IMR-90 (cell line): ENCODE results near the gene GPD1. TPM values are rescaled to one million over a fixed set of nuclear protein-coding genes. Genes with fewer than 3 reads are reported as not detected.

ENCODE experiments used
- ATAC-seq: fragments of 200-7000 bp; cut with Tn5 transposase; 2 replicates; pipeline ENCODE4 v1.9.1; 2020; ENCODE audit warnings: low read depth, mild to moderate bottlenecking, moderate library complexity
- BruUV-seq: library from RNA; stranded (reverse); fragments of 400-500 nt; replicated peaks from 2 replicates; lab custom pipeline; 2021; lab: Mats Ljungman, UMichigan
- CTCF ChIA-PET: fragments of 300-600 bp; formaldehyde crosslinking; extraction: SDS; loops from one replicate; lab custom pipeline; 2021; ENCODE audit warnings: antibody characterized with exemption; lab: Yijun Ruan, JAX
- POLR2A ChIA-PET: fragments of 300-600 bp; sonication (Branson Sonifier 250); formaldehyde crosslinking; loops from one replicate; lab custom pipeline; 2022; ENCODE audit warnings: antibody characterized with exemption; ENCODE audit not compliant: unreplicated experiment; lab: Charles Lee
- DNase-seq: peaks from one replicate; pipeline ENCODE4 v3.0.0; 2013
- H2AFZ ChIP-seq: replicated peaks from 2 replicates; pipeline ENCODE3; 2013; ENCODE audit warnings: low read length, mild to moderate bottlenecking; ENCODE audit not compliant: poor library complexity
- H2AK5ac ChIP-seq: 2 replicates; pipeline ENCODE4 v1.6.1; 2013; ENCODE audit warnings: low read depth, low read length, inconsistent platforms
- H2AK9ac ChIP-seq: replicated peaks from 2 replicates; pipeline ENCODE3; 2013; ENCODE audit warnings: mild to moderate bottlenecking, low read depth, low read length, moderate library complexity; ENCODE audit not compliant: poor library complexity
- H2BK120ac ChIP-seq: 2 replicates; pipeline ENCODE4 v1.6.1; 2013; ENCODE audit warnings: low read depth, low read length, inconsistent platforms
- H2BK15ac ChIP-seq: 3 replicates; pipeline ENCODE4 v1.6.1; 2013; ENCODE audit warnings: low read depth, low read length, inconsistent platforms
- H2BK20ac ChIP-seq: 2 replicates; pipeline ENCODE4 v1.6.1; 2013; ENCODE audit warnings: low read depth, mild to moderate bottlenecking, inconsistent platforms, low read length, moderate library complexity
- H2BK5ac ChIP-seq: 2 replicates; pipeline ENCODE4 v1.6.1; 2013; ENCODE audit warnings: mild to moderate bottlenecking, low read depth, low read length, inconsistent platforms; ENCODE audit not compliant: poor library complexity, severe bottlenecking
- H3K14ac ChIP-seq: replicated peaks from 2 replicates; pipeline ENCODE4 v1.6.1; 2013; ENCODE audit warnings: low read depth, low read length, inconsistent platforms
- H3K18ac ChIP-seq: 2 replicates; pipeline ENCODE4 v1.6.1; 2013; ENCODE audit warnings: low read depth, low read length, control low read depth
- H3K23ac ChIP-seq: 2 replicates; pipeline ENCODE4 v1.6.1; 2013; ENCODE audit warnings: low read depth, low read length, inconsistent platforms
- H3K27ac ChIP-seq: 2 replicates; pipeline ENCODE4 v1.5.1; 2013; ENCODE audit warnings: mild to moderate bottlenecking, control low read depth, low read length; ENCODE audit not compliant: insufficient read depth
- H3K27me3 ChIP-seq: 2 replicates; pipeline ENCODE4 v1.6.1; 2013; ENCODE audit warnings: low read length; ENCODE audit not compliant: control insufficient read depth, insufficient read depth
- H3K36me3 ChIP-seq: 2 replicates; pipeline ENCODE4 v1.6.1; 2013; ENCODE audit warnings: low read length, mixed read lengths; ENCODE audit not compliant: control insufficient read depth, insufficient read depth
- H3K4ac ChIP-seq: 2 replicates; pipeline ENCODE4 v1.6.1; 2013; ENCODE audit warnings: low read depth, low read length, inconsistent platforms
- H3K4me1 ChIP-seq: 2 replicates; pipeline ENCODE4 v1.6.1; 2013; ENCODE audit warnings: low read length, mixed read lengths; ENCODE audit not compliant: control insufficient read depth, insufficient read depth
- H3K4me2 ChIP-seq: 2 replicates; pipeline ENCODE4 v1.6.1; 2013; ENCODE audit warnings: low read depth, mild to moderate bottlenecking, control low read depth, low read length, moderate library complexity
- H3K4me3 ChIP-seq: 2 replicates; pipeline ENCODE4 v1.5.1; 2013; ENCODE audit warnings: low read depth, mild to moderate bottlenecking, control low read depth, low read length, moderate library complexity; ENCODE audit not compliant: insufficient read depth
- H3K56ac ChIP-seq: 2 replicates; pipeline ENCODE4 v1.6.1; 2013; ENCODE audit warnings: low read length, inconsistent platforms; ENCODE audit not compliant: insufficient read depth; ENCODE audit errors: extremely low read depth
- H3K79me1 ChIP-seq, 2 experiments: 2 replicates each; pipeline ENCODE4 v1.6.1; 2013; ENCODE audit warnings: low read length in 2 of 2, inconsistent platforms in 1 of 2, low read depth in 1 of 2
- H3K9ac ChIP-seq: 2 replicates; pipeline ENCODE4 v1.6.1; 2013; ENCODE audit warnings: low read depth, low read length, control low read depth
- H3K9me1 ChIP-seq: 2 replicates; pipeline ENCODE4 v1.6.1; 2013; ENCODE audit warnings: low read length, inconsistent platforms; ENCODE audit not compliant: insufficient read depth
- H3K9me3 ChIP-seq: 2 replicates; pipeline ENCODE4 v1.6.1; 2013; ENCODE audit warnings: low read length; ENCODE audit not compliant: control insufficient read depth, insufficient read depth
- H4K20me1 ChIP-seq: 2 replicates; pipeline ENCODE4 v1.6.1; 2013; ENCODE audit warnings: low read length, inconsistent platforms; ENCODE audit not compliant: insufficient read depth
- H4K5ac ChIP-seq: 2 replicates; pipeline ENCODE4 v1.6.1; 2013; ENCODE audit warnings: mild to moderate bottlenecking, low read depth, low read length, control low read depth
- H4K8ac ChIP-seq, 2 experiments: 2 replicates each; pipeline ENCODE4 v1.6.1; 2013; ENCODE audit warnings: low read depth in 2 of 2, low read length in 2 of 2, control low read depth in 1 of 2, inconsistent platforms in 1 of 2
- H4K91ac ChIP-seq: 2 replicates; pipeline ENCODE4 v1.6.1; 2013; ENCODE audit warnings: low read depth, low read length, inconsistent platforms; ENCODE audit not compliant: insufficient read depth
- BHLHE40 ChIP-seq: fragments of 150-350 bp; IDR thresholded peaks from 2 replicates; pipeline ENCODE4 v1.6.1; 2016; ENCODE audit warnings: mild to moderate bottlenecking, low read depth, low read length
- CEBPB ChIP-seq: IDR thresholded peaks from 2 replicates; pipeline ENCODE4 v1.6.1; 2012; ENCODE audit warnings: low read depth, low read length, improper control_type of control experiment
- CHD1 ChIP-seq: IDR thresholded peaks from 2 replicates; pipeline ENCODE4 v1.6.1; 2012; ENCODE audit warnings: low read depth, low read length, improper control_type of control experiment
- MAFK ChIP-seq: IDR thresholded peaks from 2 replicates; pipeline ENCODE4 v1.6.1; 2012; ENCODE audit warnings: low read depth, low read length, improper control_type of control experiment
- MAZ ChIP-seq: IDR thresholded peaks from 2 replicates; pipeline ENCODE4 v1.6.1; 2012; ENCODE audit warnings: low read depth, mild to moderate bottlenecking, low read length, improper control_type of control experiment, moderate library complexity, borderline replicate concordance
- MXI1 ChIP-seq: IDR thresholded peaks from 2 replicates; pipeline ENCODE4 v1.6.1; 2012; ENCODE audit warnings: low read depth, mild to moderate bottlenecking, low read length, moderate library complexity, borderline replicate concordance
- NFE2L2 ChIP-seq: fragments of 150-350 bp; IDR thresholded peaks from 2 replicates; pipeline ENCODE4 v1.6.1; 2016; ENCODE audit warnings: low read depth, mild to moderate bottlenecking, low read length
- POLR2A ChIP-seq: IDR thresholded peaks from 2 replicates; pipeline ENCODE4 v1.6.1; 2012; ENCODE audit warnings: mild to moderate bottlenecking, low read depth, low read length
- RAD21 ChIP-seq: IDR thresholded peaks from 2 replicates; pipeline ENCODE4 v1.6.1; 2012; ENCODE audit warnings: low read length, improper control_type of control experiment
- RCOR1 ChIP-seq: IDR thresholded peaks from 2 replicates; pipeline ENCODE4 v1.6.1; 2012; ENCODE audit warnings: mild to moderate bottlenecking, low read length, improper control_type of control experiment; ENCODE audit not compliant: insufficient replicate concordance
- RFX5 ChIP-seq: IDR thresholded peaks from 2 replicates; pipeline ENCODE4 v1.8.0; 2012; ENCODE audit warnings: low read depth, mild to moderate bottlenecking, low read length, moderate library complexity
- SMC3 ChIP-seq: fragments of 150-350 bp; IDR thresholded peaks from 2 replicates; pipeline ENCODE4 v1.6.1; 2016; ENCODE audit warnings: low read depth, mild to moderate bottlenecking, antibody characterized with exemption, low read length, moderate library complexity
- WGBS, 2 experiments: methylation state at CpG; one replicate each; pipeline versions ENCODE4 v1.1.5 to v1.1.7; 2013; ENCODE audit warnings: missing lambda C conversion rate in 2 of 2; ENCODE audit not compliant: insufficient read length in 1 of 2; ENCODE audit errors: extremely low coverage in 2 of 2; 5-methylcytosine and 5-hydroxymethylcytosine counted together
- dilution Hi-C: fragments of 300-500 bp; cut with HindIII; formaldehyde crosslinking; loops from one replicate; pipeline ENCODE4 v1.14.3; 2018; ENCODE audit warnings: low sequenced_read_pairs; ENCODE audit not compliant: unreplicated experiment
- in situ Hi-C: fragments of 300-500 bp; cut with MboI; formaldehyde crosslinking; loops from 3 replicates; pipeline ENCODE4 v1.14.3; 2019; ENCODE audit warnings: low sequenced_read_pairs, inconsistent platforms, mixed read lengths
- intact Hi-C: fragments of 100-400 bp; cut with micrococcal nuclease; formaldehyde crosslinking; loops from 2 replicates; pipeline ENCODE4 v1.10.0; 2022
- polyA plus RNA-seq, 3 experiments: library from polyadenylated mRNA; depleted of rRNA; stranded (reverse); fragments of >200 nt; gene quantifications; 2 replicates each; pipeline ENCODE4 v1.2.3, GENCODE V29; 2012; ENCODE audit warnings: low replicate concordance in 1 of 3
- total RNA-seq: library from RNA; depleted of rRNA; stranded (reverse); fragments of >200 nt; gene quantifications from 2 replicates; pipeline ENCODE4 v1.2.3, GENCODE V29; 2012
- TF ChIP-seq, protein P1 (sequence below): fragments of 150-350 bp; IDR thresholded peaks from 2 replicates; pipeline ENCODE4 v1.6.1; 2016; ENCODE audit warnings: low read depth, mild to moderate bottlenecking, low read length, moderate library complexity, borderline replicate concordance
- TF ChIP-seq, protein P2 (sequence below): fragments of 150-350 bp; IDR thresholded peaks from 2 replicates; pipeline ENCODE4 v1.6.1; 2017; ENCODE audit warnings: mild to moderate bottlenecking, antibody characterized with exemption, low read length, low read depth

GPD1 gene
- total and polyA plus RNA-seq, 2 of the 4 experiments (the other 2 are of a cell fraction) = 0.05 to 0.18 TPM

GRCh38 chr12:50110127-50110761 lies 6.4 kb downstream of the GPD1 start:
- intact Hi-C loops = no loop called here
- peak overlapping the region; percentile 3; the same call in 1 of the 2 replicates for H3K4ac ChIP-seq
- 67% methylated on average over 2 of the region's 8 CpGs; no CpG with 5 or more reads in 1 of the 2 experiments for WGBS, 2 experiments
- peak overlapping the region; percentile 39; the same call in 1 of the 2 replicates for H2AK5ac ChIP-seq
- H2BK120ac ChIP-seq = peak overlapping the region; percentile 26; the same call in 1 of the 2 replicates
- ChIA-PET POLR2A (interaction anchor here (0.6 to 0.9 kb wide), 2 partner anchors 74 to 111 kb away, joined by 3 read pairs; no protein-coding TSS in a partner anchor), CTCF (interaction anchor here (0.8 to 2.2 kb wide), 5 partner anchors 10 to 144 kb away, joined by 3 to 13 read pairs (median 6); no protein-coding TSS in a partner anchor)
- H3K4me3 ChIP-seq = no peak overlapping the region
- H3K4me1 ChIP-seq = peaks cover 13% of the 10 kb centered on the region
- H3K9me3 ChIP-seq = no peaks in the 10 kb centered on the region
- in situ Hi-C loops = no loop called here
- H3K9me1 ChIP-seq = peaks cover 4% of the 10 kb centered on the region
- dilution Hi-C loops = no loop called here
- H3K23ac ChIP-seq = peak overlapping the region; percentile 10; the same call in 1 of the 2 replicates
- H4K91ac ChIP-seq = peak overlapping the region; percentile 26; the same call in 1 of the 2 replicates
- 0 out of 2 replicates have a peak, but pooled peaks cover 4% of the 10 kb centered on the region for H4K20me1 ChIP-seq
- no peak for DNase-seq
- peak overlapping the region; percentile 68 for H4K5ac ChIP-seq
- 0 out of 2 replicates have a peak overlapping the region, but pooled peaks have one; percentile 18 for H3K9ac ChIP-seq
- peak overlapping the region; percentile 83 for H2AK9ac ChIP-seq
- H3K79me1 ChIP-seq = peaks cover 6 to 22% of the 10 kb centered on the region in 2 experiments; a peak in 3 of 4 replicates
- peak overlapping the region; percentile 51 for H2BK5ac ChIP-seq
- H3K36me3 ChIP-seq = no peaks in the 10 kb centered on the region
- H2BK15ac ChIP-seq = no peak overlapping the region
- no peak for ATAC-seq
- H3K56ac ChIP-seq = no peak overlapping the region
- H3K14ac ChIP-seq = peak overlapping the region; percentile 78
- no peak overlapping the region for H3K4me2 ChIP-seq
- H3K27ac ChIP-seq = 0 out of 2 replicates have a peak overlapping the region, but pooled peaks have one; percentile 7
- peaks cover 3% of the 10 kb centered on the region; the same call in 1 of the 2 replicates for H3K27me3 ChIP-seq
- H2AFZ ChIP-seq = peak overlapping the region; percentile 99
- no TSS peak for BruUV-seq
- peak overlapping the region; percentile 49 to 96 for H4K8ac ChIP-seq
- H3K18ac ChIP-seq = peak overlapping the region; percentile 12; the same call in 1 of the 2 replicates
- H2BK20ac ChIP-seq = peak overlapping the region; percentile 29; the same call in 1 of the 2 replicates
- TF ChIP-seq NFE2L2 (no peak), RCOR1 (no peak), SMC3 (no peak), CEBPB (no peak), CHD1 (no peak), POLR2A (no peak), MAFK (no peak), MAZ (no peak), BHLHE40 (no peak), RFX5 (no peak; the same call in 1 of the 2 replicates), RAD21 (no peak), MXI1 (no peak)
- TF ChIP-seq, protein P1, sequence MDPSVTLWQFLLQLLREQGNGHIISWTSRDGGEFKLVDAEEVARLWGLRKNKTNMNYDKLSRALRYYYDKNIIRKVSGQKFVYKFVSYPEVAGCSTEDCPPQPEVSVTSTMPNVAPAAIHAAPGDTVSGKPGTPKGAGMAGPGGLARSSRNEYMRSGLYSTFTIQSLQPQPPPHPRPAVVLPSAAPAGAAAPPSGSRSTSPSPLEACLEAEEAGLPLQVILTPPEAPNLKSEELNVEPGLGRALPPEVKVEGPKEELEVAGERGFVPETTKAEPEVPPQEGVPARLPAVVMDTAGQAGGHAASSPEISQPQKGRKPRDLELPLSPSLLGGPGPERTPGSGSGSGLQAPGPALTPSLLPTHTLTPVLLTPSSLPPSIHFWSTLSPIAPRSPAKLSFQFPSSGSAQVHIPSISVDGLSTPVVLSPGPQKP = no peak
- TF ChIP-seq, protein P2, sequence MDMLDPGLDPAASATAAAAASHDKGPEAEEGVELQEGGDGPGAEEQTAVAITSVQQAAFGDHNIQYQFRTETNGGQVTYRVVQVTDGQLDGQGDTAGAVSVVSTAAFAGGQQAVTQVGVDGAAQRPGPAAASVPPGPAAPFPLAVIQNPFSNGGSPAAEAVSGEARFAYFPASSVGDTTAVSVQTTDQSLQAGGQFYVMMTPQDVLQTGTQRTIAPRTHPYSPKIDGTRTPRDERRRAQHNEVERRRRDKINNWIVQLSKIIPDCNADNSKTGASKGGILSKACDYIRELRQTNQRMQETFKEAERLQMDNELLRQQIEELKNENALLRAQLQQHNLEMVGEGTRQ = no peak
